ENCODE measurements around the gene RCVRN. TPM values are rescaled to one million over a fixed set of nuclear protein-coding genes. Genes with fewer than 3 reads are reported as not detected.

RCVRN gene
- total and polyA plus RNA-seq, 2 of the 8 experiments (the other 6 are each of a cell fraction or from before 2014, with no cell fraction given), result not detected

DNA sequence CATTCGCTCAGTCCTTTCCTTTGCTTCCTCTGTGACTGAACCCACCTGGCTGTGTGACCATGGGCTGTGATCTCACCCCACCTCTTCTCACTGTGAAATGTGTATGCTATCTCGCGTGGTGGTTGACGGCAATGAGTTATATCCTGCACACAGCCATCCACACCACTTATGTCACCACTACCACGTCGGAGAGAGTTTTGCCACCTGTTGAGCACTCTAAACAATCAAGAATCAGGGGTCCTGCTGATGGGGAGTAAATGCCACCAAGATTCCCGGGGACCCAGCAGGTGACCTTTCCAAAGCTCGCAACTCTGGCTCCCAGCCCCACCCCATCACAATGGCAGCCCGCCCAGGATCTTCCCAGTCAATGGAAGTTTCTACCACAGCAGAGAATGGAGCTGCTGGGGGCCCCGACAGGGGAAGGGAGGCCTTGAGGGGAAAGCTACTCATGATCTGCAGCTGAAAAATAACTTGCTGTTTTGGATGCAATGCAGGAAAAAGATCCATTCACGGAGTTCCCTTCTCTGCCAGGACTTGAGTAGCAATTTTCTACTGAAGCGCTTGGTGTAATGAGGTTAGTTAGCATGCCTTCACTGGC lies 26.2 kb upstream of the RCVRN start:
- H3K4me3 ChIP-seq (ENCODE audit: extremely low read depth in 1 of 4, insufficient read depth in 2 of 4, low read depth in 3 of 4, low read length in 4 of 4), result no peak overlapping the region
- H3K23ac ChIP-seq (ENCODE audit: insufficient read length), result no peak overlapping the region
- 83% methylated on average over 12 of the region's 12 CpGs; no CpG with 5 or more reads in 1 of the 2 experiments for WGBS, 2 experiments (ENCODE audit: extremely low coverage in 1 of 2, insufficient coverage in 1 of 2, insufficient read length in 1 of 2, insufficient replicate concordance in 2 of 2, low coverage in 1 of 2, low lambda C conversion rate in 2 of 2, missing lambda C conversion rate in 1 of 2)
- H3K4me2 ChIP-seq (ENCODE audit: insufficient read depth in 1 of 2, low read depth in 2 of 2, low read length in 2 of 2), result no peak overlapping the region
- FAIRE-seq (no peak), DNase-seq (ENCODE audit: low read depth in 1 of 2, low spot score in 2 of 2) (no peak)
- H3K27ac ChIP-seq (ENCODE audit: low read depth, low read length), result no peak overlapping the region
- no peaks in the 10 kb centered on the region for H4K20me1 ChIP-seq (replicated peaks in 1 of 2; ENCODE audit: control insufficient read depth in 1 of 2, insufficient read depth in 2 of 2, low read length in 2 of 2)
- no peak overlapping the region for H2BK12ac ChIP-seq (ENCODE audit: low read depth, low read length)
- no peaks in the 10 kb centered on the region for H3K36me3 ChIP-seq (ENCODE audit: control insufficient read depth in 2 of 4, insufficient read depth in 4 of 4, low read length in 3 of 4)
- H3K4ac ChIP-seq (replicated peaks; ENCODE audit: insufficient read length, low read depth, low read length), result no peak overlapping the region
- no peak overlapping the region for H3K9ac ChIP-seq (replicated peaks in 1 of 4; ENCODE audit: extremely low read depth in 1 of 4, low read depth in 3 of 4, low read length in 3 of 4)
- H2BK5ac ChIP-seq (ENCODE audit: low read depth, low read length), result no peak overlapping the region
- H3K27me3 ChIP-seq (replicated peaks in 1 of 4; ENCODE audit: control insufficient read depth in 3 of 4, extremely low read depth in 1 of 4, insufficient read depth in 3 of 4, low read length in 3 of 4), result no peaks in the 10 kb centered on the region
- no peak overlapping the region for H2BK20ac ChIP-seq (ENCODE audit: low read length)
- H3K14ac ChIP-seq (ENCODE audit: insufficient read length), result no peak overlapping the region
- H4K8ac ChIP-seq (ENCODE audit: extremely low read depth, insufficient read depth, low read length), result no peak overlapping the region
- no peak overlapping the region for H2BK15ac ChIP-seq (ENCODE audit: low read length)
- no peak overlapping the region for H2AFZ ChIP-seq (ENCODE audit: low read length)
- H3K23me2 ChIP-seq (ENCODE audit: low read depth, low read length), result no peaks in the 10 kb centered on the region
- H3K9me3 ChIP-seq (ENCODE audit: insufficient read depth in 2 of 2, low read depth in 1 of 2, low read length in 1 of 2), result no peaks in the 10 kb centered on the region
- no peaks in the 10 kb centered on the region for H3K79me2 ChIP-seq (ENCODE audit: control insufficient read depth in 1 of 2, insufficient read depth in 2 of 2, low read length in 2 of 2)
- CTCF ChIA-PET (ENCODE audit: partially characterized antibody), result interaction anchor here (0.6 to 8.4 kb wide), 8 partner anchors 11 to 683 kb away, joined by 3 to 130 read pairs (median 22); partner anchors contain the start of gene RCVRN
- H4K91ac ChIP-seq (replicated peaks; ENCODE audit: insufficient read length, low read length), result no peak overlapping the region
- H3K79me1 ChIP-seq (ENCODE audit: low read depth, low read length), result no peaks in the 10 kb centered on the region
- H2BK120ac ChIP-seq (replicated peaks; ENCODE audit: low read depth, low read length), result no peak overlapping the region
- H3K56ac ChIP-seq (replicated peaks; ENCODE audit: insufficient read length, low read depth, low read length), result no peak overlapping the region
- H4K5ac ChIP-seq (ENCODE audit: insufficient read length, low read depth, low read length), result no peak overlapping the region
- no peak overlapping the region for H3K18ac ChIP-seq (ENCODE audit: extremely low read depth, low read length)
- peaks cover 0 to 5% (median 2%) of the 10 kb centered on the region in 4 experiments; a peak in 3 of 7 replicates for H3K4me1 ChIP-seq (replicated peaks in 1 of 4; ENCODE audit: control insufficient read depth in 3 of 4, insufficient read depth in 4 of 4, low read length in 3 of 4)
- POLR2A ChIA-PET (ENCODE audit: partially characterized antibody), result interaction anchor here (0.6 kb wide), 1 partner anchor 304 kb away, joined by 3 read pairs; no protein-coding TSS in a partner anchor
- H2AK5ac ChIP-seq (ENCODE audit: low read depth, low read length), result no peak overlapping the region
- TF ChIP-seq HDAC2 (IDR thresholded peaks at IDR 0.05; ENCODE audit: borderline replicate concordance in 1 of 2, low read depth in 2 of 2, low read length in 2 of 2) (no peak), GTF2F1 (IDR thresholded peaks at IDR 0.05; ENCODE audit: borderline replicate concordance, low read depth, low read length) (no peak), CHD1 (IDR thresholded peaks at IDR 0.05; ENCODE audit: low read depth, low read length) (no peak), RFX5 (IDR thresholded peaks at IDR 0.05; ENCODE audit: borderline replicate concordance, low read depth, low read length) (no peak), CHD2 (IDR thresholded peaks at IDR 0.05; ENCODE audit: low read length) (no peak), SAP30 (IDR thresholded peaks at IDR 0.05; ENCODE audit: insufficient read depth, insufficient replicate concordance, low read length) (no peak), RAD21 (IDR thresholded peaks at IDR 0.05 in 1 of 2, conservative IDR thresholded peaks at IDR 0.05 in 1 of 2; ENCODE audit: low read depth in 2 of 2, low read length in 2 of 2) (no peak)
- TF ChIP-seq, protein P1, sequence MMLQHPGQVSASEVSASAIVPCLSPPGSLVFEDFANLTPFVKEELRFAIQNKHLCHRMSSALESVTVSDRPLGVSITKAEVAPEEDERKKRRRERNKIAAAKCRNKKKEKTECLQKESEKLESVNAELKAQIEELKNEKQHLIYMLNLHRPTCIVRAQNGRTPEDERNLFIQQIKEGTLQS (IDR thresholded peaks at IDR 0.05; ENCODE audit: insufficient read depth, low read depth, low read length), result no peak
- TF ChIP-seq, protein P2, sequence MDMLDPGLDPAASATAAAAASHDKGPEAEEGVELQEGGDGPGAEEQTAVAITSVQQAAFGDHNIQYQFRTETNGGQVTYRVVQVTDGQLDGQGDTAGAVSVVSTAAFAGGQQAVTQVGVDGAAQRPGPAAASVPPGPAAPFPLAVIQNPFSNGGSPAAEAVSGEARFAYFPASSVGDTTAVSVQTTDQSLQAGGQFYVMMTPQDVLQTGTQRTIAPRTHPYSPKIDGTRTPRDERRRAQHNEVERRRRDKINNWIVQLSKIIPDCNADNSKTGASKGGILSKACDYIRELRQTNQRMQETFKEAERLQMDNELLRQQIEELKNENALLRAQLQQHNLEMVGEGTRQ (IDR thresholded peaks at IDR 0.05; ENCODE audit: low read length), result no peak

Data from H1 (cell line).